Stomach (tissue), 9 donors: ENCODE results near the gene KRT34. TPM values are rescaled to one million over a fixed set of nuclear protein-coding genes. Genes with fewer than 3 reads are reported as not detected.
"Not testable (repeated sequence)": the region's sequence is repeated elsewhere in the genome, so short reads cannot be mapped to it uniquely, and the experiment has no call there.

Experiments
- DNase-seq, 2 donors: peaks; one replicate each; pipeline versions ENCODE4 v3.0.0 to v3.0.0-alpha.2; 2013 to 2019
- H3K27ac ChIP-seq, 5 donors: fragments of 200-600 bp in 4 of 5; sonication (generic) in 4 of 5; one replicate each; pipeline ENCODE4 v1.5.1; 2013 to 2019; ENCODE audit warnings: mild to moderate bottlenecking in 1 of 5, moderate library complexity in 1 of 5
- H3K27me3 ChIP-seq, 3 donors: fragments of 200-600 bp; sonication (generic); one replicate each; pipeline ENCODE4 v1.5.1; 2017 to 2019; ENCODE audit warnings: mixed run types in 1 of 3
- H3K36me3 ChIP-seq, 4 donors: fragments of 200-600 bp; sonication (generic); 1 replicate in 3 of 4; 2 replicates in 1 of 4; pipeline ENCODE4 v1.5.1; 2016 to 2019
- H3K4me1 ChIP-seq, 4 donors: fragments of 200-600 bp; sonication (generic); one replicate each; pipeline ENCODE4 v1.5.1; 2016 to 2019
- H3K4me3 ChIP-seq, 4 donors: fragments of 200-600 bp; sonication (generic) in 3 of 4; one replicate each; pipeline ENCODE4 v1.5.1; 2016 to 2019; ENCODE audit warnings: mild to moderate bottlenecking in 1 of 4
- H3K9me3 ChIP-seq, 4 donors: fragments of 200-600 bp; sonication (generic); one replicate each; pipeline ENCODE4 v1.5.1; 2016 to 2019
- CTCF ChIP-seq, 7 experiments: fragments of 450-650 bp in 4 of 7; fragments of 200-600 bp in 3 of 7; sonication (generic) in 3 of 7; IDR thresholded peaks; one replicate each; pipeline ENCODE4 v1.5.1; 2016 to 2019; ENCODE audit warnings: antibody characterized with exemption in 7 of 7, control low read depth in 2 of 7, mild to moderate bottlenecking in 1 of 7
- EP300 ChIP-seq: sonication (generic); formaldehyde crosslinking; IDR thresholded peaks from one replicate; pipeline ENCODE4 v1.6.1; 2017; ENCODE audit warnings: antibody characterized with exemption
- POLR2A ChIP-seq, 4 donors: fragments of 450-650 bp; IDR thresholded peaks; one replicate each; pipeline ENCODE4 v1.6.1; 2016; ENCODE audit warnings: antibody characterized with exemption in 4 of 4, control low read depth in 2 of 4, mild to moderate bottlenecking in 1 of 4, moderate library complexity in 1 of 4
- POLR2AphosphoS5 ChIP-seq, 3 donors: sonication (generic); formaldehyde crosslinking; IDR thresholded peaks; one replicate each; pipeline ENCODE4 v1.6.1; 2016; ENCODE audit warnings: antibody characterized with exemption in 3 of 3
- WGBS, 5 donors: extraction: QIAGEN DNeasy Blood & Tissue Kit in 3 of 5; methylation state at CpG; one replicate each; pipeline versions ENCODE4 v1.1.5 to v1.1.7; 2013 to 2018; 5-methylcytosine and 5-hydroxymethylcytosine counted together
- intact Hi-C: fragments of 100-400 bp; cut with DNase I; formaldehyde crosslinking; loops from one replicate; pipeline ENCODE4 v1.15.1; 2023; ENCODE audit warnings: low total_unique reads
- polyA plus RNA-seq, 3 donors: library from polyadenylated mRNA; stranded (reverse); fragments of 200-250 nt; gene quantifications; one replicate each; pipeline ENCODE4 v1.2.3, GENCODE V29; 2013
- total RNA-seq, 5 donors: library from RNA; depleted of rRNA; stranded (reverse); fragments of >200 nt; gene quantifications; one replicate each; pipeline versions ENCODE4 v1.1.0 to v1.2.3, GENCODE V29; 2014 to 2016
- donor health status: healthy with polysubstance abuse.
- donor health status: Bipolar disorder and iron deficiency.
- donor health status: healthy.

Gene KRT34
- total and polyA plus RNA-seq, 8 donors = 0.20 TPM; not detected in 7

GRCh38 chr17:41395611-41396010 lies 13.5 kb upstream of the KRT34 start:
- 89 to 100% (median 94%) methylated on average over 1 of the region's 1 CpG for WGBS, 5 donors
- H3K27me3 ChIP-seq = peaks cover 0 to 13% (median 0%) of the 10 kb centered on the region in 3 donors
- no peak overlapping the region for H3K4me3 ChIP-seq
- no peak for TF ChIP-seq POLR2AphosphoS5 (IDR thresholded peaks at IDR 0.05)
- no peak for TF ChIP-seq CTCF (IDR thresholded peaks at IDR 0.05)
- no peak for TF ChIP-seq POLR2A (IDR thresholded peaks at IDR 0.05)
- no peak for TF ChIP-seq EP300
- intact Hi-C loops = no loop called here
- no peak overlapping the region for H3K27ac ChIP-seq
- DNase-seq = no peak
- no peaks in the 10 kb centered on the region for H3K9me3 ChIP-seq
- H3K4me1 ChIP-seq = no peaks in the 10 kb centered on the region
- no peaks in the 10 kb centered on the region for H3K36me3 ChIP-seq

GRCh38 chr17:41395044-41395443 lies 12.9 kb upstream of the KRT34 start:
- H3K9me3 ChIP-seq, intact Hi-C loops, H3K27ac ChIP-seq, H3K4me1 ChIP-seq, H3K36me3 ChIP-seq, DNase-seq, H3K4me3 ChIP-seq: not testable (repeated sequence)
- 82 to 91% (median 88%) methylated on average over 6 to 12 of the region's 12 CpGs for WGBS, 5 donors
- peaks cover 0 to 13% (median 0%) of the 10 kb centered on the region in 3 donors for H3K27me3 ChIP-seq

- no peak for TF ChIP-seq POLR2AphosphoS5 (IDR thresholded peaks at IDR 0.05)
- no peak for TF ChIP-seq POLR2A (IDR thresholded peaks at IDR 0.05)
- no peak for TF ChIP-seq CTCF (IDR thresholded peaks at IDR 0.05)
- TF ChIP-seq EP300 = no peak
- 84 to 90% (median 86%) methylated on average over 10 of the region's 10 CpGs for WGBS, 5 donors
- no peak for DNase-seq
- peaks cover 0 to 14% (median 0%) of the 10 kb centered on the region in 3 donors for H3K27me3 ChIP-seq
- intact Hi-C loops = no loop called here
- H3K27ac ChIP-seq = no peak overlapping the region
- no peaks in the 10 kb centered on the region for H3K9me3 ChIP-seq
- H3K36me3 ChIP-seq = no peaks in the 10 kb centered on the region
- H3K4me1 ChIP-seq = no peaks in the 10 kb centered on the region
- no peak overlapping the region for H3K4me3 ChIP-seq
Measured at GRCh38 chr17:41394254-41394996, 12.3 kb upstream of the KRT34 start.

GRCh38 chr17:41393826-41394225 lies 11.7 kb upstream of the KRT34 start:
- intact Hi-C loops = no loop called here
- TF ChIP-seq EP300 (no peak), CTCF (IDR thresholded peaks at IDR 0.05) (no peak), POLR2A (IDR thresholded peaks at IDR 0.05) (no peak), POLR2AphosphoS5 (IDR thresholded peaks at IDR 0.05) (no peak)
- WGBS, 5 donors = 82 to 91% (median 86%) methylated on average over 10 of the region's 10 CpGs

GRCh38 chr17:41393294-41393693 lies 11.2 kb upstream of the KRT34 start:
- no peak for DNase-seq
- H3K4me1 ChIP-seq = no peaks in the 10 kb centered on the region
- 69 to 86% (median 77%) methylated on average over 5 of the region's 5 CpGs for WGBS, 5 donors
- H3K9me3 ChIP-seq = no peaks in the 10 kb centered on the region
- H3K36me3 ChIP-seq = no peaks in the 10 kb centered on the region
- peaks cover 0 to 14% (median 0%) of the 10 kb centered on the region in 3 donors for H3K27me3 ChIP-seq
- no peak for TF ChIP-seq POLR2AphosphoS5 (IDR thresholded peaks at IDR 0.05)
- TF ChIP-seq POLR2A (IDR thresholded peaks at IDR 0.05) = no peak
- no peak for TF ChIP-seq CTCF (IDR thresholded peaks at IDR 0.05)
- TF ChIP-seq EP300 = no peak
- intact Hi-C loops = no loop called here
- no peak overlapping the region for H3K4me3 ChIP-seq
- H3K27ac ChIP-seq = no peak overlapping the region

More at GRCh38 chr17:41393826-41394225, 11.7 kb upstream of the KRT34 start:
- H3K36me3 ChIP-seq = no peaks in the 10 kb centered on the region
- H3K27ac ChIP-seq = no peak overlapping the region
- no peaks in the 10 kb centered on the region for H3K9me3 ChIP-seq
- no peak for DNase-seq
- no peak overlapping the region for H3K4me3 ChIP-seq
- H3K4me1 ChIP-seq = no peaks in the 10 kb centered on the region
- peaks cover 0 to 14% (median 0%) of the 10 kb centered on the region in 3 donors for H3K27me3 ChIP-seq
